BE2C (cell line): Measurements from ENCODE around the gene RTN3.

ENCODE experiments used
- DNase-seq: peaks from one replicate; pipeline ENCODE4 v3.0.0-alpha.2; 2020
- H3K27me3 ChIP-seq: fragments of 250-450 bp; sonication (Bioruptor Pico); 2 replicates; pipeline ENCODE4 v1.5.1; 2020; ENCODE audit warnings: mild to moderate bottlenecking
- H3K36me3 ChIP-seq: fragments of 250-450 bp; sonication (Bioruptor Pico); 2 replicates; pipeline ENCODE4 v1.5.1; 2020; ENCODE audit warnings: mild to moderate bottlenecking
- H3K4me1 ChIP-seq: fragments of 250-450 bp; sonication (Bioruptor Pico); 2 replicates; pipeline ENCODE4 v1.5.1; 2020
- H3K4me3 ChIP-seq: 2 replicates; pipeline ENCODE4 v1.5.1; 2011; ENCODE audit warnings: low read depth, low read length
- H3K9me3 ChIP-seq: fragments of 250-450 bp; sonication (Bioruptor Pico); 2 replicates; pipeline ENCODE4 v1.5.1; 2020
- TF ChIP-seq, protein P1 (sequence below): IDR thresholded peaks from 2 replicates; pipeline ENCODE4 v1.5.1; 2012; ENCODE audit warnings: mild to moderate bottlenecking, low read depth, low read length

RTN3 gene

DNA sequence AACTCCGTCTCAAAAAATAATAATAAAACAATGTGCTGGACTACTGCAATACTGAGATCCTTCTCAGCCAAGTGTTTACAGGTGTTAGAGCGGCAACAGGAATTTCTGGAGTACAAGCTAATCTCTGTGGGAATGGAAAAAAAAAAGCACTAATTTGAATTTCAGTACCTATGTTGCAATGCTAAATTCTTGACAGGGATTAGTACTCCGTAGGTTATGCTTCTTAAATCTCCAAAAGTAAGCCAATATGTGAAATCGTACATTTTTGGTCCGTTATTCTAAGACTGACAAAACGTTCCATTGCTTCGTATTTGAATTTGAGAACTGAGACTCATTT, 11.2 kb upstream of the RTN3 start:
- H3K36me3 ChIP-seq, result no peaks in the 10 kb centered on the region
- H3K4me1 ChIP-seq, result no peaks in the 10 kb centered on the region
- H3K9me3 ChIP-seq, result no peaks in the 10 kb centered on the region
- H3K4me3 ChIP-seq, result peak overlapping the region; percentile 45
- DNase-seq, result no peak
- no peaks in the 10 kb centered on the region for H3K27me3 ChIP-seq
- TF ChIP-seq, protein P1, sequence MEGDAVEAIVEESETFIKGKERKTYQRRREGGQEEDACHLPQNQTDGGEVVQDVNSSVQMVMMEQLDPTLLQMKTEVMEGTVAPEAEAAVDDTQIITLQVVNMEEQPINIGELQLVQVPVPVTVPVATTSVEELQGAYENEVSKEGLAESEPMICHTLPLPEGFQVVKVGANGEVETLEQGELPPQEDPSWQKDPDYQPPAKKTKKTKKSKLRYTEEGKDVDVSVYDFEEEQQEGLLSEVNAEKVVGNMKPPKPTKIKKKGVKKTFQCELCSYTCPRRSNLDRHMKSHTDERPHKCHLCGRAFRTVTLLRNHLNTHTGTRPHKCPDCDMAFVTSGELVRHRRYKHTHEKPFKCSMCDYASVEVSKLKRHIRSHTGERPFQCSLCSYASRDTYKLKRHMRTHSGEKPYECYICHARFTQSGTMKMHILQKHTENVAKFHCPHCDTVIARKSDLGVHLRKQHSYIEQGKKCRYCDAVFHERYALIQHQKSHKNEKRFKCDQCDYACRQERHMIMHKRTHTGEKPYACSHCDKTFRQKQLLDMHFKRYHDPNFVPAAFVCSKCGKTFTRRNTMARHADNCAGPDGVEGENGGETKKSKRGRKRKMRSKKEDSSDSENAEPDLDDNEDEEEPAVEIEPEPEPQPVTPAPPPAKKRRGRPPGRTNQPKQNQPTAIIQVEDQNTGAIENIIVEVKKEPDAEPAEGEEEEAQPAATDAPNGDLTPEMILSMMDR, result no peak

DNA sequence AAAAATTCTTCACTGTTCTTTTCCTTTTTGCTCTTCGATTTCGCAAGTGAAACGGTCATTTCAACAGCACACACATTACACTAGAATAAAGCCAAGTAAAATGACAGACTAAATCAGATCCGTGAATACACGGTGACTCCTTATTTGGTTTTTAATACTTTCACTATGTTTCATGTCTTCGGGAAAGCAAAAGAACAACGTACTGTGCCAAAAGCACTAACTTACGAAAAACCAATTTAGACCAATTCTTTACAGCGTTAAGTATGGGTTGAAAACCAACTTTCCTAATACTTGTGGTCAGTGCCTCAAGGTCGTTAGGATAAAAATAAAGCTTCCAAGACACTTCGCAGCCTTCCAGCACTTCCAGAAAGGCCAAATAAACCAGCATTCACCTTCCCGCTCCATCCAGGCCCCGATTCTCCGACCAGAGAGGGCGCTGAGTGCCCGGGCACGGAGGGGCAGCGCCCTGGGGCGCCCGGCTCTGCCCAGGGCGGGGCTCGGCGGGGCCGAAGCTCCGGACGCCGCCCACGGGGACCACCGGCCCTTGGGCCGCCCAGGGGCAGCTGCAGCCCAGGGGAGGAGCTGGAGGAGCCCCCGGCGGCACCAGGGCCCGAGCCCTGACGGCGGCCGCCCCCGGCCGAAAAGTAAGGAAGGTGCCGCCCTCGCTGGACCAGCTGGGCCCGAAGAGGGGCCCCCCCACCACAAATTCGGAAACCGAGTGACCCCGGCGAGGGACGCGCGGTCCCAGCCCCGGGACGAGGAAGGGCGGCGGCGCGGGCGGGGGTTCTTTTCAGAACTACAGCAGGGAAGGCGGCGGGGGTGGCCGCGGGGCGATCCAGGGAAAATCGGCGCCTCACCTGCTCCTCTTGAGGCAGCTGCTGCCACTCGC, 10.6 kb upstream of the RTN3 start:
- Histone ChIP-seq H3K27me3 (no peaks in the 10 kb centered on the region), H3K4me3 (peak overlapping the region; percentile 45), H3K36me3 (no peaks in the 10 kb centered on the region), H3K4me1 (no peaks in the 10 kb centered on the region), H3K9me3 (no peaks in the 10 kb centered on the region)
- TF ChIP-seq, protein P1, result peak; percentile 16; the same call in 1 of the 2 replicates
- DNase-seq, result peak; percentile 16

DNA sequence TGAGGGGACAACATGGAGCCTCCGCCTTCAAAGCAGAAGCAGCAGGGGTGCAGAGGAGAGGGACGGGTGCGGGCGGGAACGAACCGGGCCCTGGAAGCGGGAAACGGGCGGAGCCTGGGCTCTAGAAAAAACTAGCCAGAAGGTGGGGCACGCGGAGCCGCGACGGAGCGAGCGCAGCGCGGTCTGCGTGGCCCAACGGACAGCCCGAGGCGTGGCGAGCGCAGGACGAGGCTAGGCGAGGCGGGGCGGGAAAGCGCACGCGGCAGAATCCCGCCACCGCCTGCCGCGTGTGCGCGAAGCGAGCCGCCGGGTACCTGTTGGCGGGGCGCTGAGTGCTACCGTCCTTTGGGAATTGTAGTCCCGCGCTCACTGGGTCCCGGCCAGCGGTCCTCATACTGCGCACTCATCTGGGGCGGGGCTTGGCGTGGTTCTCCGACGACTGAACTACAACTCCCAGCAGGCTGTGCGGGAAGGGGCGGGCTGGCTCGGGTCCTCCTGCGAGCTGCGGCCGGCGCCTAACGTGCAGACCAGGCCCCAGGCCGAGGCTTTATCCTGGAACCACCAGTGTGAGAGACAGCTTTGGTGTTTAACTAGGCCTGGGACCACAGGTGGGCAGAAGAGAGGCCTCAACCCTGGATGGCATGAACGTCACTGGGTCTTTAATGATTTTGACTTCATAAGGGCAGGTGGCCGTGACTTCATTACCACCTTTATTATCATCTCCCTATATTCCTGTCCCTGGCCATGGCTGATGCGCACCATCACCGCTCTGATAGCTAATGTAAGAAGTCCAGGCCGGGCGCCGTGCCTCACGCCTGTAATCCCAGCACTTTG, 9.8 kb upstream of the RTN3 start, which contains the start of gene ATL3:
Gene ATL3 (minus strand): TSS at position 55 of the 834 bp plus-strand sequence. CDS start 41 bp downstream, at position 14.
- TF ChIP-seq, protein P1, result no peak
- no peaks in the 10 kb centered on the region for H3K4me1 ChIP-seq
- no peaks in the 10 kb centered on the region for H3K9me3 ChIP-seq
- peak within 1 kb of the TSS; percentile 45 for H3K4me3 ChIP-seq
- no peaks in the 10 kb centered on the region for H3K27me3 ChIP-seq
- H3K36me3 ChIP-seq, result no peaks in the 10 kb centered on the region
- DNase-seq, result peak; percentile 91

DNA sequence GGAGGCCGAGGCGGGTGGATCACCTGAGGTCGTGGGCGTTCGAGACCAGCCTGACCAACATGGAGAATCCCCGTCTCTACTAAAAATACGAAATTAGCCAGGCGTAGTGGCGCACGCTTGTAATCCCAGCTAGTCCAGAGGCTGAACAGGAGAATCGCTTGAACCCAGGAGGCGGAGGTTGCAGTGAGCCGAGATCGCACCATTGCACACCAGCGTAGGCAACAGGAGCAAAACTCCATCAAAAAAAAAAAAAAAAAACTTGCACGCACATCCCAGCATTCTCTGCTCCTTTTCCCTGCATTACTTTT, 9.2 kb upstream of the RTN3 start:
- TF ChIP-seq, protein P1, result no peak
- H3K9me3 ChIP-seq, result no peaks in the 10 kb centered on the region

DNA sequence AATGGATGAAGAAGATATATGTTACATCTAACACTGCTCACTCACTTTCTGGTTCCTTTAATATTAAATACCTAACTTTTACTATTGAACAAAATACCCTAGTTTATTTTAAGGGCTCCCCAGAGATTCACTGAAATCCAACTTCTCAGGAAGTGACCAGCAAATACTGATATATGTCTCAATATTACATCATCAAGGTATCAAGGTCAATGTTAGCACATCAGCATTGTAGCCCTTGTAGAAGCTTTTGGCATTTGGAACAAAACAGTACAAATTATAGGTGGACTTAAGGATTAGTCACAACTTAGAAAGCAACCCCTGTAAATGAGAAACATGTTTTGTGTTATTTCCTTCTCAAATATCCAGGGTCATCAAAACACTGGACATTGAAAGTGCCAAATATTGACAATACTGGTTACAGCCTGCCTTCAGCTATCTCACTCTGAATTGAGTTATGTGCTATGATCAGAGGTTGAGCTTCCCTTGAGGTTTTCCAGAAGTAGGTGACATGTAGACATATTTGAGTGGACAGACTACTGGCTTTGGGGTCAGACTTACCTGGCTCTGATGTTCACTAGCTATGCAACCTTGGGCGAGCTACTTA, 8.3 kb upstream of the RTN3 start:
- Histone ChIP-seq H3K4me1 (no peaks in the 10 kb centered on the region), H3K4me3 (no peak overlapping the region), H3K36me3 (no peaks in the 10 kb centered on the region), H3K27me3 (no peaks in the 10 kb centered on the region), H3K9me3 (no peaks in the 10 kb centered on the region)
- DNase-seq, result no peak
- TF ChIP-seq, protein P1, result no peak

More for the DNA sequence above, 9.2 kb upstream of the RTN3 start:
- no peaks in the 10 kb centered on the region for H3K27me3 ChIP-seq
- H3K4me3 ChIP-seq, result no peak overlapping the region
- no peaks in the 10 kb centered on the region for H3K36me3 ChIP-seq
- H3K4me1 ChIP-seq, result no peaks in the 10 kb centered on the region
- no peak for DNase-seq
